H4 (cell line): ENCODE results near the gene CSNK1E. TPM values are rescaled to one million over a fixed set of nuclear protein-coding genes. Genes with fewer than 3 reads are reported as not detected.
"Not testable (repeated sequence)": the region's sequence is repeated elsewhere in the genome, so short reads cannot be mapped to it uniquely, and the experiment has no call there.

Experiments
- DNase-seq: peaks from one replicate; pipeline ENCODE4 v3.0.0-alpha.2; 2015; ENCODE audit warnings: low spot score
- total RNA-seq: library from RNA; depleted of rRNA; stranded (reverse); fragments of >200 nt; shearing (Covaris generic); gene quantifications from 2 replicates; pipeline ENCODE4 v1.2.3, GENCODE V29; 2014; rRNA removed

The CSNK1E gene
- 87.4 and 95.4 TPM in 2 replicates for total RNA-seq

DNA sequence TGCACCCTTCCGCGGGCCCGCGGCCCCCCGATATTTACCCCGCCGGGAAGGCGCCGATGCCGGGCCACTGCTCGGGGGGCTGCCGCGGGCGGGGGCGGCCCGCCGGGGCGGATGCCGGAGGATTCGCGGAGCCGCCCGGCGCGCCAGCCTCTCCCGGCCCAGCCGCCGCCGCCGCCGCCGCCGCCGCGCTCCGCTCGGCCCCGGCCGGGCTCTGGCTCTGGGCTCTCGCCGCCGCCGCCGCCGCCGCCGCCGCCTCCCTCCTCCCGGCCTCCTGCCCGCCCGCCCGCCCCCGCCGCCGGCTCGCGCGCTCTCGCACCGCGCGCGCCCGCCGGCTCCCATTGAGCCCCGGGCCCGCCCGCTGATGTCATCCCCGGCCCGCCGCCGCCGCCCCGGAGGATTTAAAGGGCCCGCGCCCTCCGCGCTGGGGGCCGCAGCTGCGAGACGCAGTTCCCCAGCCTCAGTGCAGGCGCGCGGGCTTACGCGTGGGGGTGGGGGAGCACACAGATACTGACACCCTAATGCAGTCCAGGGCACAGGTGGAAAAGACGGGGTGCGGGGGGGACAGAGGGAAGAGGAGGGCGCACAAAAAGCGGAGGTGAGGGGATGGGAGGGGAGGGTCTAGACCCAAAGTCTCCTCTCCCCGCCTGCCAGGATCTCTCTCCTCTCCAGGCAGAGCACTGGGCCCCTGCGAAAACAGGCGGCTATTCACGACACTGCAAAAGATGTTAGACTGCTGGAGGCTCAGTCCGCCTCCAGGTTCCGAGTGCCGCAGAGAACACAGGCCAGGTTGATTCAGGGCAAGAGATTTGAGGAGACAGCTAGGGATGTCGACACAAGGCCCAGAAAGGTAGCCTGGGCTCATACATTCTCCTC lies at the start of gene CSNK1E:
CSNK1E (minus strand) TSS at position 312 of the 873 bp plus-strand sequence. CDS start 3,276 bp downstream, outside the sequence.
- DNase-seq: no peak

DNA sequence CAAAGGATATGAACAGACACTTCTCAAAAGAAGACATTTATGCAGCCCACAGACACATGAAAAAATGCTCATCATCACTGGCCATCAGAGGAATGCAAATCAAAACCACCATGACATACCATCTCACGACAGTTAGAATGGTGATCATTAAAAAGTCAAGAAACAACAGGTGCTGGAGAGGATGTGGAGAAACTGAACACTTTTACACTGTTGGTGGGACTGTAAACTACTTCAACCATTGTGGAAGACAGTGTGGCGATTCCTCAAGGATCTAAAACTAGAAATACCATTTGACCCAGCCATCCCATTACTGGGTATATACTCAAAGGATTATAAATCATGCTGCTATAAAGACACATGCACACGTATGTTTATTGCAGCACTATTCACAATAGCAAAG lies 48.6 kb upstream of the CSNK1E start:
- not testable (repeated sequence) for DNase-seq

DNA sequence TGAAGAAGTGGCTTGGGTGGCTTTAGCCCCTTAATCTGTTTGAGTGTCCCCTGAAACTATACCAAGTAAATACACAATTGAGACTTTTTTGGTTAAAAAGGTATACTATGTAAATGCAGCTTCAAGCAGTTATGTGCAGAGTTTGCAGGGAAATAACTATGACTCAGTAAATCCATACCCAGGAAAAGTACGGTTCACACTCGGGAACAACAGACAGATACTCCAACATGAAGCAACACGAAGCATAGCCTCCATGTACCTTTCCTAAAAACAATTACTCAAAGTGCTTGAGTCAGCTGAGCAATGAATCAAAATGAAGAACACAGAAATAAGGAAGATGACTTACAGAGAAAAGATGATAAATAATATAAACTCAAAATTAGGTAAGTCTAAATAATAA lies 47.9 kb upstream of the CSNK1E start:
- not testable (repeated sequence) for DNase-seq

DNA sequence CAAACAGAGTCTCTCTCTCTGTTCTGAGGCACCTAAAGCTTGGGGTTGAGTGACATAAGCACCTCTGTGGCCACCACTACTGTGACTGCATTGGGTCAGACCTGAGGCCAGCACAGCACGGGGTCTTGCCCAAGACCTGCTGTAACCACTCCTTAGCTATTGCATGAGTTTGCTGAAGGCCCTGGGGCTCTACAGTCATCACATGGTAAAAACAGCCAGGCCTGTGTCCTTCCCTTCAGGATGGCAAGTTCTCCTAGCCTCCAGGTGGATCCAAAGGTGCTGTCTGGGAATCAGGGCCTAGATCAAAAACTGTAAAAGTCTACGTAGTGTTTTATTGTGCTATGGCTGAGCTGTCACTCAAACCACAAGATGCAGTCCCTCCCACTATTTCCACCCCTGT lies 43.3 kb upstream of the CSNK1E start:
- not testable (repeated sequence) for DNase-seq

DNA sequence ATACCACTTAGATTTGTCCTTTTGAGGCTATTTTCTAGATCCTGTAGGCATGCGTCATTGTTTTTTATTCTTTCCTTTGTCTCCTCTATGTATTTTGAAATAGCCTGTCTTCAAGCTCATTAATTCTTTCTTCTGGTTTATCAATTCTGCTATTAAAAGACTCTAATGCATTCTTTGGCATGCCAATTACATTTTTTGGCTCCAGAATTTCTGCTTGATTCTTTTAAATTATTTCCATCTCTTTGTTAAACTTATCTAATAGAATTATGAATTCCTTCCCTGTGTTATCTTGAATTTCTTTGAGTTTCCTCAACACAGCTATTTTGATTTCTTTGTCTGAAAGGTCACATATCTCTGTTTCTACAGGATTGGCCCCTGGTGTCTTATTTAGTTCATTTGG lies 42.6 kb upstream of the CSNK1E start:
- not testable (repeated sequence) for DNase-seq

DNA sequence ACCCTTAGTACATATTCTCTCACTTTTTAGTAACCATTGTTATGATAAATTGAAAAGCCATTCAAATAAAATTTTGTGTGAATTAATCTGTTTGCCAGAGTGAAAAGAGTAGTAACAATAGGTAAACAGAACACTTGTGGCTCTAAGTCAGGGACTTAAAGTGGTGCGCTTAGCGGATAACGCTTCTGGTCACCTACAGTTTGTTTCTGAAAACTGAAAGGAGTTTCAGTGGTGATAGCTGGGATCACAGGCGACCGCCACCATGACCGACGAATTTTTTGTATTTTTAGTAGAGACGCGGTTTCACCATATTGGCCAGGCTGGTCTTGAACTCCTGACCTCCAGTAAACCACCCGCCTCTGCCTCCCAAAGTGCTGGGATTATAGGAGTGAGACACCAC lies 40.7 kb upstream of the CSNK1E start:
- DNase-seq: not testable (repeated sequence)

DNA sequence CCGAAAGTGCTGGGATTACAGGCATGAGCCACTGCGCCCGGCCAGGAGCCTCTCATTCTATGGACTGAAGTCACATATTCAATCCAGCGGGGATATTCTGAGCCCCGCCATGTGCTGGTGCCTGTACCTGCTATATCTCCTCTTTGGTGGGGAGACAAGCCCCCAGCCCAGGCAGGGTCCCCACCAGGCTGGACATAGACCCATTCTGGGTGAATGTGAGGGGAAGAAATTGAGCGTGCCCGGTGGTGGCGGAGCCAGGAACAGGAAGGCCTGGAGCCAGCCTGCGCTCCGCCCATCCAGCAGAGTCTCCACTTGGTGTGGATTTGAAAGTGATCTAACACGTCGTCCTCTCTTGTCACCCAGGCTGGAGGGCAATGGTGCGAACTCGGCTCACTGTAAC lies 38.0 kb upstream of the CSNK1E start:
- DNase-seq: no peak

DNA sequence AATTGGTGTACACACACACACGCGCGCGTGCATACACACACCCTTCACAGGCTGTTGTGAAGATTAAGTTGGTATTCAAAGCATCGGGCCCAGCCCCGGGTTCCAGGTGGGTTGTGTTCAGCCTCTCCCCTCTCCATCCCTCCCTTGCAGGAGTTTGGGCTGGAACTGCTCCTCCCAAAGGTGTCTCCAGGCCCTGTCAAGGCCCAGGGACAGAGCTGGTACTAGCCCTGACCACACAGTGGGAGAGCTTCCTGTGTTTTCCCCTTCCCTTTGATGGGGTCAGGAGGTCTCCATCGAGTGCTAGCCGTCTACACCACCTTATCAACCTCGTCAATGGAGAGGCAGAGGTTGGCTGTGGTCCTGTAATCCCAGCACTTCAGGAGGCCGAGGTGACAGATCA lies 36.5 kb upstream of the CSNK1E start:
- no peak for DNase-seq

DNA sequence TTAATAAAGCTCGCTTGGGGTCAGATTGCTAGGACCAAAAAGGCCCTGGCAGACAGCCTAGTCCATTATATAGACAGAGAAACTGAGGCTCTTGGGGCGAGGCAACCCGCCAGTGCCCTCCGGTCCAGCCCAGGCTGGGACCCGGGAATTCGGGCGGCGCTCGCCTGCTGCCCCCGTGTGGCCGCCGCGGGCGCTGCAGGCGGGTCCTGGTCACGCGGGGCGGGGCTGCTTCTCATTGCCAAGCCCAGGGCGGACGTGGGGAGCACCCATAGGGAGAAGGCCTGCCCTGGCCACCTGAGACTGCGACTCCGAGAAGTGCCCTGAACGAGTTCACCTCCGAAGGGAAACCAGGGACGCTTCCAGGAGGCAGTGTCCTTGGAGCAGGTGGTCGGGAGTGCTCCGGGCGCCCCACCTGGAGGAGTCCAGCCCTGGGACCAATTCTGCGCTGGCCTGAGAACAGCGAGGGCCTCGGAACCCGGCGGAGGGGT lies 36.0 kb upstream of the CSNK1E start:
- DNase-seq: peak; percentile 12

DNA sequence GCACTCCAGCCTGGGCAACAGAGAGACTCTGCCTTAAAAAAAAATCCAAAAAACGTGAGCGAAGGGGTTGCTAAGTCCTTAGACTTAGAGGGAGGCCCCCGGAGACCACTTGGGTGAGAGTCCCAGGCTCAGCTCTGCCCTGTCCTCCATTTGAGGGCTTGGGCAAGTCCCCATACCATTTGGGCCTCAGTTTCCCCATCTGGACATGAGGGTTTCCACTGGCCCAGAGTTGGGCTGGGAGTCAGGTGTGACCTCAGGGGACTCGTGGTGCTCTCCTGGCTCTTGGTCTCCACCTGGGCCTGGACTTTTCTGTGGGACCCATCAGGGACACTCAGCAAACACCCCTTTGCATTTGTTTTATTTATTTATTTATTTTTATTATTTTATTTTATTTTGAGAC lies 35.2 kb upstream of the CSNK1E start:
- DNase-seq: no peak

DNA sequence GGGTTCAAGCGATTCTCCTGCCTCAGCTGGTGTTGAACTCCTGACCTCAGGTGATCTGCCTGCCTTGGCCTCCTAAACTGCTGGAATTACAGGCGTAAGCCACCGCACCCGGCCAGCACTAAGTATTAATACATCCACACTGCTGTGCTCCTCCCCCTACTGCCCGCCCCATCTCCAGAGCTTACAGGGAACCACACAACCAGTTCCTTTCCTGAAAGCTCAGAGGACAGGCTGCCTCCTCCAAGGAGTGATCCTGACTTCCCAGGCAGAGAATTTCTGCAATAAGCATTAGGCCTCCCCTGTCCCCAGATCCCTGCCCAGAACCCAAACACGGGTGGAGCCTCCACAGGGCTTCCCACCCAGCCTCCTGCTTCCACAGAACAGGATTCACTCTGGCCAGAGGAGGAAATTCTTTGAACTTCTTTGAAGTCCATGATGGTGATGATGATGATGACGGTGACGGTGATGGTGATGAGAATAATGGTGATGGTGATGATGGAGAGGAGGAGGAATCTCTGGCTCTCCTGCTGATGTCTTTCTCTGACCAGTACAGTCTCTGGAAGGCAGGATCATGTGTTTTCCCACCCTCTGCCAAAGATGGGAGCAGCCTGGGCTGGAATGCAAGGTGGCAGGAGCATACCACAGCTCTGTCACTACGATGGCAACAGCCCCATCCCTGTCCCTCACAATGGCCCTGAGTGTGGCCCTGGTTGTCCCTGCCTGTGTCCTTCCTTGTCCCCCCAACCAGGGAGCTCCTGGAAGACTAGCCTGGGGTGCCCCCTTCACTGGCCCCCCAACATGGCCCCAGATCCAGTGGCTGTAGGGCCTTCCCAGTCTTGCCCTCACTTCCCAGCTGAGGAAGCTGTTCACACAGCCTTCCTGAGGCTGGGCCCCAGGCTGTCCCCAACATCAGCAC lies 33.5 kb upstream of the CSNK1E start:
- no peak for DNase-seq

DNA sequence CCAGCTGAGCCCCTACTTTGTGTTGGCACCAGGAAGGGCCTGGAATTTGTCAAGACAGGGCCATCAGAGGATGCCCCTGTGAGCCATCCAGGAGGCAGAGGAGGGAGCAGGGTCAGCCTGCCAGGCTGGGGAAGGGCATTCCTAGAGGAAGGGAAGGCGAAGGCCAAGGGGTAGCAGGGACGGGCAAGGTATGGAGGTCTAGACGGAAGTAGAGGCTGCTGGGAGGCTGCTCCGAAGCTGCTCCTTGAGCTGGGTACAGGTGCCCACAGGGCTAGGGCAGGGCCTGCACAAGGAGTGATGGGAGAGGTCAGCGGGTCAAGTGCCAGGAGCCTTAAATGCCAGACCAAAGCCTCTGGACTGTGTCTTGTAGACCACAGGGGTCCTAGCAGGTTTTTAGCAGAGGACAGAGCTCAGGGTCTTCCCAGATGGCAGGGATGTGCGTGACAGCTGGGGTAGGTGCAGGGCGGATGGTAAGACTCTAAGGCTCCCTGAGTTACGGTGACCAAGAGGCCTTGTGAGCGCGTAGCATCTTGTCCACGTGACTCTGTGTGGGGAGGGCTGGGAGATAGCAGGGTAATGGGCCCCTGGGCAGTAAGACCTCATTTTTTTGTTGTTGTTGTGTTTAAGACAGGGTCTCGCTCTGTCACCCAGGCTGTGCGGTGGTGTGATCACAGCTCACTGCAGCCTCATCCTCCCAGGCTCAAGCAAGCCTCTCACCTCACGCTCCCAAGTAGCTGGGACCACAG lies 31.7 kb upstream of the CSNK1E start:
- no peak for DNase-seq

DNA sequence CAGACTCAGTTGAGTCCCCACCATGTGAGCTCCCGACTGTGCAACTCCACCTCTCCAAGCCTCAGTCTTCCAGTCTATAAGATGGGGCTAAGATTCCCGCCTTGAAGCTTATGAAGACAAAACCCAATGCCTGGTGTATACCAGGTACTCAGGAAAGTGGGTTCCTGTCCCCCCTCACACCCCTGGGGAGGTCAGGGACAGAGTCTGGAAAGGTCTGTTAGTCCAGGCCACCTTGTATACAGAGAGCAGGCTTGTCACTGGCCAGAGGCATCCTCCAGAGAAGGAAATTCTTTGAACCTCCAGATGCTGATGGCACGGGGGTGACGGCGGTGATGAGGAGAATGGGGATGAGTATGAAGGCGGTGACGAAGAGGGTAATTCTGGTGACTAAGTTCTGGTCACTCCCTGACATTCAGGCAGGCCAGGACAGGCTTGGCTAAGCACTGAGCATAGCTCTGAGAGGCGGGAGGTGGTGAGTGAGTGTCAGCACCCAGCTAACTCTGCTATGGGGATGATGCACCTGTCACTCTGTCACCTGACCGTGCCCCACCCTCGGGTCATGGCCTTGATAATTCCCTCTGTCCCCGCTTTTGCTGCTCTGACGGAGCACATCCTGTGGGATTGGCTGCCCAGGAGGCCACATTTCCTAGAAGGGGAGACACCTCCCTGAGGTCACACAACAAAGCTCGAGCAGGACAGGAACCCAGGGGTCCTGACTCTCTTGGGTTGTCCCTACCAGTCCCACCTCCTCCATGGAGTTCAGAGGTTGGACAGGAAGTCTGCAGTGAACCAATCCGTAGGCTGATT lies 30.9 kb upstream of the CSNK1E start:
- no peak for DNase-seq

DNA sequence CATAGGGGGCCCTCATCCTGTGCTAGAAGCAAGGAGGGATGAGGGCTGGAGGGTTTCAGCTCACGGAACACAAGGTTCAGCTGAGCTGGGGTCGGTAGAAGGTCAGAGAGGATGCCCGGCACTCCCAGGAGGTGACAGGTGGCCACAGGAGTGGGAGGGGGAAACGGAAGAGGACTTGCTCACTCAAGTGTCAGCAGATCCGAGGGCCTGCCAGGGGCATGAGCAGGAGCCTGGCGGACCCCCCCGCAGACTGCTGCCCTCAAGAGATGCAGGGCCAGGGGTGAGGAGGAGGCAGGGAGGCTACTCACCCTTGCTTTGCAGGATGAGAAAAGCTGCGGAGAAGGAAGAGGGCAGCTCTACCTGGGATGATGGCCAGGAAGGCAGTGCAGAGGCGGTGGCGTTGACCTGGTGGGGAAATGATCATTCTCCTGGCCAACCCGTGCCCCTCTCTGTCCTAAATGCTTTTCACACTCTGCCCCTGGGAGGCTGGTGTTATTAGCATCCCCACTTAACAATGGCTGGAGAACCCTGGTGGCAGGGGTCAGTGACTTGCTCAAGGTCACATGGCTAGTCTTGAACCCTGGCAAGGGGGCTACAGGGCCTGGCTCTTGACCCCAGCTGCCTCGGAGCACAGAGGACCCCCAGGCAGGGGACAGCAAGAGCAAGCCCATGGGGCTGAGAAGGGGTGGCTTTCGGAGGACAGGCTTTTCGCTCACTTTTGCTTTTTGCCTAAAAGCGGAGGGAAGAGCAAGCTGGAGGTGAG lies 30.1 kb upstream of the CSNK1E start:
- DNase-seq: no peak

DNA sequence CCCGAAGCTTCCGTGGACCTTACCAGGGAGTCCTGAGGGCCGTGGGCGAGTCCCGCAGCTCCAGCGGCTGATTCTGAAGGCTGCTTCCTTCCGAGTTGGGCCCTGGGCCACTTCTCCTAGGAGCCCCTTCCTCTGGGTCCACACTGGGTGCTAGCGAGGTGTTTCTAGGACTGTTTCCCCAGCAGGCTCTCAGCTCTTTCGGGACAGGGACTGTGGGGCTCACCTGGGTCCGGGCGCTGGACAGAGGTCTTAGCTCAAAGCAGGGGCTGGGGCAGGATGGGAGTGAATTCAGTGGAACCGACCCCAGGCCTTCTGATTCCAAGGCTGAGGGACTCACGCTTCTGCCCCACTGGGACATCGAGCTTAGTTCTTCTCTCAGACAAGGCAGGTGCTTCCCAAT lies 29.3 kb upstream of the CSNK1E start:
- no peak for DNase-seq

DNA sequence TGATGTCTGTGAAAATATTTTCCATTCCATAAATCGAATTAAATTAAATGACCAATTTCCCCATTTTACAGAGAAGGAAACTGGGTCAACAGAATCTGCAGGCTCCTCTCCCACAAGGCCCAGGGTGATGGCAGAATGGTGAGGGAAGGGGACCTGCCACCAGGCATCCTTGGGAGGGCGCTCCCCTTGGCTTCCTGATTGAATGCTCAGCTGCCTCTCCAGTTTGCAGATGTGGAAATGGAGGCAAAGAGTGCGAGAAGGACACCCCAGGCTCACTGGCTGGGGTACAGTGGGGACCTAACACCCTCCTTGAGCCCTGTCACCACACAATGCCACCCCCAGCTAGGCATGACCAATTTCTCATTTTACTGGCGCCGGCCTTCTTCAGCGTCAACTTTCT lies 28.5 kb upstream of the CSNK1E start:
- no peak for DNase-seq

DNA sequence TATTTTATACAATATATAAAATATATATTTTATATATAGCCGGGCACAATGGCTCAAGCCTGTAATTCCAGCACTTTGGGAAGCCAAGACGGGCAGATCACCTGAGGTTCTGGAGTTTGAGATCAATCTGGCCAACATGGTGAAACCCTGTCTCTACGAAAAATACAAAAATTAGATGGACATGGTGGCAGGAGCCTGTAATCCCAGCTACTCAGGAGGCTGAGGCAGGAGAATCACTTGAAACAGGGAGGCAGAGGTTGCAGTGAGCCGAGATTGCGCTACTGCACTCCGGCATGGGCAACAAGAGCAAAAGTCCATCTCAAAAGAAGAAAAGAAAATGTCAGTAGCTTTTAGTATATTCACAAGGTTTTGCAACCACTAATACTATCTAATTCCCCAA lies 22.7 kb upstream of the CSNK1E start:
- not testable (repeated sequence) for DNase-seq

DNA sequence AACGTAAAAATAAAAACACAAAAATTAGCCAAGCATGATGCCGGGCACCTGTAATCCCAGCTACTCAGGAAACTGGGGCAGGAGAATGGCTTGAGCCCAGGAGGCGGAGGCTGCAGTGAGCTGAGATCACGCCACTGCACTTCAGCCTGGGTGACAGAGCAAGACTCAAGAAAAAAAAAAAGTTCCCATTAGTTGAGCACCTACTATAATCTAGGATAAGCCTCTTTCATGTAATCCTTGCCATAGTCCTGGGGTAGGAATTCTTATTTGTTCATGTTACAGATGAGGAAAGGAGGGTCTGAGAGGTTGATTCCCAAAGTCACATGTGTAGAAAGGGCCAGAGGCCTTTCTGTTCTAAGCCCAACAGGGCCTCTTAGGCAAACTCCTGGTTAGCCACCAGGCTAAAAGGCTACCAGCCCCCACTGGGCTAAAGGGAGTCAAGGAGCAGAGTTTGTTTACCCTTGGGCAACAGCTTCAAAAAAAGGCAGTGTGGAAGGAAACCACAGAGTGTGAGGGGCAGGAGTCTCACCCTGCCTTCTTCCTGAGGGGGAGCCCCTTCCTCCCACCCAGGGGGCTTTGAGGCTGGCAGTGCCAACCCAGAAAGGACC lies 21.6 kb upstream of the CSNK1E start:
- no peak for DNase-seq

DNA sequence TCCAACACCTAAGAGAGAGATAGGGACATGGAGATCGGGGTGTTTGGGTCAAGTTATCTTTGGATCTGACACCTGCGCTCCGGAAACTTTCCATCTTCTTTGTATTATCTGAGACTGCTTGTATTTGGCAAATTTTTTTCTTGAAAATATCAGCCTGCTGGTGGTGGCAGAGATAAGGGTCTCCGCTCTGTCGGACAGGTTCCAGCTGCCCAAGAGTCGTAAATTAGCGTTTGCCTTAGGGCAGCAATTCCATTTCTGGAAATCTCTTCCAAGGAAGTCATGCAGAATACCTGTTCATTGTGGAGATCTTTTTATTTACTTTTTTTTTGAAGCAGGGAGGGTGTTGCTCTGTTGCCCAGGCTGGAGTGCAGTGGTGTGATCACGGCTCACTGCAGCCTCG lies 19.5 kb upstream of the CSNK1E start:
- DNase-seq: no peak

DNA sequence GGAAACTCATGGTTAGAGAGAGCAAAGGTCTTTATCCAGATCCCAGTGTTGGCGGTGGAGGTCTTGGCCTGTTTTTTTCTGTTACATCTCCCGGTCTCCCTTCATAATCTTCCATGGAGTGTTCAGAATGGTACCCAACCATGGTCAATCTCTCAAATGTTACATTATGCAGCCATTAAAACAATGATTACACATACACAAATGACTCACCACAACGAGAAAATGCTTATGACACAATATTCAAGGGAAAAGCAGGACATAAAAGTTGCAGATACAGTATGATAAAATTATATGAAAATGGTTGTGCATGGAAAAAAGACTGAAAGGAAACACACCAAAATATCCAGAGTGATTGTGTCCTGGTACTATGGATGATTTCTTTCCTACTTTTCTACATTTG lies 17.8 kb upstream of the CSNK1E start:
- no peak for DNase-seq
